Superior temporal gyrus (tissue), 1 donor: ENCODE data around the gene KIF3A.

Experiments used
- DNase-seq: peaks from one replicate; pipeline ENCODE4 v3.0.0-alpha.2; 2016; ENCODE audit errors: extremely low spot score

KIF3A gene

GRCh38 chr5:132753135-132753987 lies 16.0 kb upstream of the KIF3A start:
- peak; percentile 85 for DNase-seq

- DNase-seq = no peak
Measured at GRCh38 chr5:132752581-132753125, 15.3 kb upstream of the KIF3A start.

GRCh38 chr5:132751971-132752580 lies 14.7 kb upstream of the KIF3A start:
- DNase-seq = no peak

- DNase-seq = no peak
Measured at GRCh38 chr5:132751444-132751843, 14.1 kb upstream of the KIF3A start.

GRCh38 chr5:132750471-132751230 lies 13.3 kb upstream of the KIF3A start:
- no peak for DNase-seq

GRCh38 chr5:132749506-132749905 lies 12.2 kb upstream of the KIF3A start:
- no peak for DNase-seq

GRCh38 chr5:132748522-132749000 lies 11.2 kb upstream of the KIF3A start:
- DNase-seq = no peak

- no peak for DNase-seq
Measured at GRCh38 chr5:132747616-132748440, 10.5 kb upstream of the KIF3A start.

- no peak for DNase-seq
Measured at GRCh38 chr5:132746954-132747615, 9.7 kb upstream of the KIF3A start, which contains the start of gene CCNI2. Gene CCNI2 (plus strand): TSS chr5:132747426. CDS start chr5:132747496, 70 bp downstream.

- DNase-seq = no peak
Measured at GRCh38 chr5:132746592-132746953, 9.2 kb upstream of the KIF3A start.

GRCh38 chr5:132744659-132745058 lies 7.3 kb upstream of the KIF3A start:
- DNase-seq = no peak

GRCh38 chr5:132742626-132743025 lies 5.3 kb upstream of the KIF3A start:
- no peak for DNase-seq

- no peak for DNase-seq
Measured at GRCh38 chr5:132742158-132742557, 4.8 kb upstream of the KIF3A start.

GRCh38 chr5:132739232-132739631 lies 1.9 kb upstream of the KIF3A start:
- no peak for DNase-seq

GRCh38 chr5:132737982-132738681 lies 786 bp upstream of the KIF3A start:
- no peak for DNase-seq

GRCh38 chr5:132734687-132735086 lies 2.7 kb downstream of the KIF3A start:
- DNase-seq = no peak

GRCh38 chr5:132733499-132734148 lies 3.7 kb downstream of the KIF3A start:
- no peak for DNase-seq

- DNase-seq = no peak
Measured at GRCh38 chr5:132729896-132730295, 7.5 kb downstream of the KIF3A start.

GRCh38 chr5:132725745-132726144 lies 11.6 kb downstream of the KIF3A start:
- no peak for DNase-seq
